Lower lobe of right lung (tissue), 2 donors: ENCODE measurements around the gene IL12B. TPM values are rescaled to one million over a fixed set of nuclear protein-coding genes. Genes with fewer than 3 reads are reported as not detected.

Source experiments
- ATAC-seq, 2 donors: fragments of 200-7000 bp; cut with Tn5 transposase; one replicate each; pipeline ENCODE4 v1.9.1; 2020 to 2022; ENCODE audit warnings: mild to moderate bottlenecking in 2 of 2, moderate library complexity in 2 of 2
- DNase-seq: peaks from one replicate; pipeline ENCODE4 v3.0.0-alpha.2; 2020
- H3K27ac ChIP-seq: fragments of 200-600 bp; one replicate; pipeline ENCODE4 v1.8.0; 2022
- H3K27me3 ChIP-seq: fragments of 200-600 bp; one replicate; pipeline ENCODE4 v1.8.0; 2022; ENCODE audit warnings: low read depth
- H3K36me3 ChIP-seq: fragments of 200-600 bp; one replicate; pipeline ENCODE4 v1.8.0; 2022; ENCODE audit warnings: mild to moderate bottlenecking
- H3K4me1 ChIP-seq: fragments of 200-600 bp; one replicate; pipeline ENCODE4 v1.8.0; 2022
- H3K4me3 ChIP-seq: fragments of 200-600 bp; one replicate; pipeline ENCODE4 v1.8.0; 2022; ENCODE audit warnings: mild to moderate bottlenecking
- H3K9me3 ChIP-seq: fragments of 200-600 bp; one replicate; pipeline ENCODE4 v1.8.0; 2022
- CTCF ChIP-seq: fragments of 200-600 bp; IDR thresholded peaks from one replicate; pipeline ENCODE4 v1.8.0; 2022; ENCODE audit warnings: antibody characterized with exemption, mild to moderate bottlenecking
- intact Hi-C: fragments of 100-400 bp; cut with DNase I; formaldehyde crosslinking; loops from one replicate; pipeline ENCODE4 v1.11.0; 2022
- total RNA-seq: library from RNA; stranded (reverse); fragmentation: NEBNext Ultra II Directional; extraction: Animal tissue kit (Norgen Biotek cat#: 25700); gene quantifications from one replicate; pipeline ENCODE4 v1.2.1, GENCODE V29; 2021
- donor health status: DM: no; HTN: yes; CAD: no; lungs with severe emphysema.

The IL12B gene
- total RNA-seq, 1 donor from 2014 or later = not detected

- no peak overlapping the region for H3K4me3 ChIP-seq
- no peak for ATAC-seq
- no peak overlapping the region for H3K27ac ChIP-seq
- intact Hi-C loops = no loop called here
- H3K9me3 ChIP-seq = no peaks in the 10 kb centered on the region
- no peaks in the 10 kb centered on the region for H3K36me3 ChIP-seq
- no peaks in the 10 kb centered on the region for H3K27me3 ChIP-seq
- no peaks in the 10 kb centered on the region for H3K4me1 ChIP-seq
- no peak for TF ChIP-seq CTCF
- no peak for DNase-seq
Measured at GRCh38 chr5:159324986-159325385, 5.3 kb downstream of the IL12B start.

- intact Hi-C loops = no loop called here
- H3K9me3 ChIP-seq = no peaks in the 10 kb centered on the region
- H3K27ac ChIP-seq = no peak overlapping the region
- no peak overlapping the region for H3K4me3 ChIP-seq
- DNase-seq = no peak
- ATAC-seq = no peak
- H3K36me3 ChIP-seq = no peaks in the 10 kb centered on the region
- no peaks in the 10 kb centered on the region for H3K4me1 ChIP-seq
- H3K27me3 ChIP-seq = no peaks in the 10 kb centered on the region
- no peak for TF ChIP-seq CTCF
Measured at GRCh38 chr5:159324102-159324755, 6.1 kb downstream of the IL12B start.

GRCh38 chr5:159322180-159322579 lies 8.1 kb downstream of the IL12B start:
- no peak for ATAC-seq
- H3K36me3 ChIP-seq = no peaks in the 10 kb centered on the region
- intact Hi-C loops = no loop called here
- no peak for DNase-seq
- no peak for TF ChIP-seq CTCF
- no peaks in the 10 kb centered on the region for H3K27me3 ChIP-seq
- H3K4me1 ChIP-seq = no peaks in the 10 kb centered on the region
- H3K27ac ChIP-seq = no peak overlapping the region
- no peak overlapping the region for H3K4me3 ChIP-seq
- no peaks in the 10 kb centered on the region for H3K9me3 ChIP-seq

GRCh38 chr5:159319832-159320231 lies 10.5 kb downstream of the IL12B start:
- intact Hi-C loops = no loop called here
- no peak for ATAC-seq
- DNase-seq = no peak

GRCh38 chr5:159319363-159319762 lies 10.9 kb downstream of the IL12B start:
- no peak overlapping the region for H3K27ac ChIP-seq
- H3K9me3 ChIP-seq = no peaks in the 10 kb centered on the region
- no peak for TF ChIP-seq CTCF
- no peaks in the 10 kb centered on the region for H3K4me1 ChIP-seq
- no peak overlapping the region for H3K4me3 ChIP-seq
- no peak for ATAC-seq
- H3K27me3 ChIP-seq = no peaks in the 10 kb centered on the region
- no peak for DNase-seq
- intact Hi-C loops = no loop called here
- H3K36me3 ChIP-seq = no peaks in the 10 kb centered on the region

More at GRCh38 chr5:159319832-159320231, 10.5 kb downstream of the IL12B start:
- Histone ChIP-seq H3K36me3 (no peaks in the 10 kb centered on the region), H3K4me3 (no peak overlapping the region), H3K9me3 (no peaks in the 10 kb centered on the region), H3K27ac (no peak overlapping the region), H3K27me3 (no peaks in the 10 kb centered on the region), H3K4me1 (no peaks in the 10 kb centered on the region)
- TF ChIP-seq CTCF = no peak
